HG03280 (cell line): ENCODE results near the gene PTRH1.

Experiments used
- ATAC-seq: cut with Tn5 transposase; IDR thresholded peaks from one replicate; pipeline ENCODE4 v1.9.1; 2021; ENCODE audit warnings: mild to moderate bottlenecking, moderate library complexity; ENCODE audit not compliant: unreplicated experiment

The PTRH1 gene

DNA sequence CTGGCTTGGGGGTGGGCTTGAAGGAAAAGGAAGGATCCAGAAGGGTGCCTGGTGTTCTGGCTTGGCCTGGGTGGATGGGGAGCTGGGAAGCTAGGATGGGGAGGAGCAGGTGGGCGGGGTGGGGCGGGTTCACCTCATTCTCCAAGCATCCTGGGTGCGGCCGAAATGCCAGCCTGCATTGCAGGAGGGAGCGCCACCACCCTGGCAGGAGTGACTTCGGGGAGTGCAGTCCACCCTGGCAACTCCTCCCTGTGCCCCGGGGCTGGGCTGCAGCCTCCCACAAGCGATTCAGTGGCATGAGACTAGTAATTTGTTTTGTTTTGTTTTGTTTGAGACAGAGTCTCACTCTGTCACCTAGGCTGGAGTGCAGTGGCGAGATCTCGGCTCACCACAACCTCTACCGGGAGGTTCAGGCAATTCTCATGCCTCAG is 5.9 kb upstream of the PTRH1 start:
- no peak for ATAC-seq

DNA sequence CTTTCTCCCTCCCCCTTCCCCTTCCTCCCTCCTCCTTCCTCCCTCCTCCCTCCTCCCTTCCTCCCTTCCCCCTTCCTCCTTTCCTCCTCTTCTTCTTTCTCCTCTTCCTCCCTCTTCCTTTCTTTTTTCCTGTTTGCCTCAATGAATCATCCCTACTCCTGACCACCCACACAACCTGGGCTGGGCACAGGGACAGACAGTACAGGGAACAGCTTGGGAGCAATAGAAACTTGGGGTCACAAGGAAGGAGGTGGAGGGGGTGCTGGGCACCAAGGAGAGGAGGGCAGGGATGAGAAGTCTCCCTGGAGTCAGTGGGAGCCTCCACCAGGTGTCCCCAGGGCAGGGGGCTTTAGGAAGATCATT is 5.4 kb upstream of the PTRH1 start:
- no peak for ATAC-seq

- no peak for ATAC-seq
Measured at GRCh38 chr9:127720031-127720864, 4.8 kb upstream of the PTRH1 start.

GRCh38 chr9:127717766-127718165 is 2.3 kb upstream of the PTRH1 start:
- ATAC-seq = no peak

DNA sequence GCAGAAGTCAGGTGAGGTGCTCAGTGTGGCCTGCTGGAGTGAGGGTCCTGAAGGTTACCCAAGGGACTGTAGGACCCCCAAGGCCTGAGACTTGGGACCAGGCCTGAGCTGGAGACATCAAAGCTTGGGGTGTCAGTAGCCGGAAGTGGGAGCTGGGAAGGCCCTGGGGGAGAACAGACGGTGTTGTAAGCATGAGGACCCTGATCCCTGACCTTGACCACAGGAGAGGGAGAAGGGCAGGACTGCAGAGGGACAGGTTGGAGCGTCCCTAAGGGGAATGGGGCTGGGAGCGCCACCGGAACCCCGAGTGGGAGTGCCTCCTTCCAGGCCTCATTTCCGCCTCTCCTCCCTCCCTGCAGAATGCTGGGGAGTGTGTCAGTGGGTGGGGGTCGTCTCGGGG is 949 bp upstream of the PTRH1 start:
- no peak for ATAC-seq

DNA sequence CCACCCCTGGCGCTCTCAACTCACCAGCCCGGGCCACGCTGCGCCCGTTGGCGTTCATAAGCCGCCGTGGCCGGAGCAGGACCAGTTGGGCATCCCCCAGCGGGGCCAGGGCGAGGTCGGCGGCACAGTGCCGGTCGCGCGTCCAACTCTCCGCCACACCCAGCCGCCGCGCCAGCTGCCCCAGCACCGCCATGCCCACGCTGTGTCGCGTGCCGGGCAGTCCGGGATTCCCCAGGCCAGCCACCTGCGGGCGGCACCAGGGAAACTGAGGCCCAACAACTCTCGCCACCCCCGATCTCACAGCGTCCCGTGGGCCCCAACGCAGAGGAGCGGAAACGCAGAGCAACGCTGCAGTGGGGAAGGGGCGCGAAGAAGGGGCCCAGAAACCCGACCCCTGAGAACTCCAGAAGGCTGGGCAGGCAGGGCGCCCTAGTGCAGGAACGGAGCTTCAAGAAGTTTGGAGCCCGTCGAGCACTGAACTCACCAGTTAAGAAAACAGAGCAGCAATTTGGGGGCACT is 453 bp downstream of the PTRH1 start:
- peak; percentile 5 for ATAC-seq

GRCh38 chr9:127714020-127714750 is 1.3 kb downstream of the PTRH1 start:
- no peak for ATAC-seq

GRCh38 chr9:127712867-127713266 is 2.6 kb downstream of the PTRH1 start:
- ATAC-seq = no peak

DNA sequence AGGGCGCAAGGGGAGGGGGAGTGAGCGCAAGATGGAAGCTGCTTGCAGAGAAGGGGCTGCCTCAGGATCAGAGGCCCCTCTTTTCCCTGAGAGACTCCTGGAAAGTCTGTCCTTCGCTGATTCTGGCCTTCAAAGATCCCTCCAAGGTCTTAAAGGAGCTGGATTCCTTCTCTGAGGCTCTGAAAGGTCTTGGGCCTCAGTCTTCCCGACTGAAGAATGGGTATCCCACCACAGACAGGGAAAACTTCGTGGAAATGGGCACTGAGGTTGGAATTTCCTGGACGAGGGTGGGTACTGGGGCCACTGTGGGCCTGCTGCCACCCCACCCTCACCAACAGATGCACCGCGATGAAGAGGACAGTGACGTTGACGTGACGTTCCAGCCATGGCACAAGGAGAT is 3.1 kb downstream of the PTRH1 start:
- no peak for ATAC-seq

DNA sequence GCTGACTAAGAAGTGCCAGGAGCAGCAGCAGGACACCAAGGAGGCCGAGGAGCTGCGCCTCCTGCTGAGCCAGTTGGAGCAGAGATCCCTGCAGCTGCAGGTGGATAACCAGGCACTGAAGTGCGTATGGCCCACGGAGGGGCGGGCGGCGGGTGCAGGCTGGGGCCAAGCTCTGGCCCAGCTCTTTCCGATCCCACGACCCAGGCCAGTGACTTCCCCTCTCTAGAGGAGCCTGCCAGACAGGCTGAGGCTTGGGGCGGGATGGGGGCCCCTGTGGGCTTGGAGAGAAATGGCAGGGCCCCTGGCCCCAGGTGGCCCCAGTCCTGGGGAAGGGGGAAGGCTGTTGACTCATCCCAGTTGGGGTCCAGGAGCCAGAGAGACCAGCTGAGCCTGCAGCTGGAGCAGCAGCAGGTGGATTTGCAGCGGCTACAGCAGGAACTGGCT is 3.6 kb downstream of the PTRH1 start:
- no peak for ATAC-seq

GRCh38 chr9:127711226-127711701 is 4.2 kb downstream of the PTRH1 start:
- no peak for ATAC-seq

GRCh38 chr9:127710204-127710783 is 5.2 kb downstream of the PTRH1 start:
- no peak for ATAC-seq

DNA sequence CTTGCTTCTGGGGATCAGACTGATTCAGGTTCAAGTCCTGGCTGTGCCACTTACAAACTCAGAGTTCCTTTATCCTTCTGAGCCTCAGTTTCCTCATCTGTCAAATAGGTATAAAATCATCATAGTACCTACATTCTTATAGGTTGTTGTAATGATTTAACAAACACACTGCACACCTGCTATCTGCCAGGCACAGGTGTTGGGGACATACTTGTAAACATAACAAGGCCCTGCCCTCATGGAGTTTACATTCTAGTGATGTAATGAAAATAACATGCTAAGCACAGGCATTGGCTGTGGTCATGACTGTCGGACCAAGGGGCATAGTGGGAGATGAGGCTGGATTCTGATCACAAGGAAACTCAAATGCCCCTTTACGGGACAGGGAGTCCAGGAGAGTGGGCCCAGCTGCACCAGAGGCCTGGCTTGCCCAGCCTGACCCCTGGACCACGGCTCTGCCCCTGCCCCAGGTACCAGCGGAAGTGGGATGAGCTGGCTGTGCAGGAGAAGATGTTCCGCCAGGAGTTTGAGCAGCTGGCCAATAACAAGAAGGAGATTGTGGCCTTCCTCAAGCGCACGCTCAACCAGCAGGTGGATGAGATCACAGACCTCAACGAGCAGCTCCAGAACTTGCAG is 6.4 kb downstream of the PTRH1 start:
- ATAC-seq = no peak

- ATAC-seq = peak; percentile 59
Measured at GRCh38 chr9:127707766-127708165, 7.7 kb downstream of the PTRH1 start.

- no peak for ATAC-seq
Measured at GRCh38 chr9:127706836-127707241, 8.6 kb downstream of the PTRH1 start, which contains the start of gene CFAP157. TSS of gene CFAP157 (plus strand) at chr9:127706988. CDS start at chr9:127707032, 44 bp downstream.

- ATAC-seq = no peak
Measured at GRCh38 chr9:127705577-127706379, 9.7 kb downstream of the PTRH1 start.

DNA sequence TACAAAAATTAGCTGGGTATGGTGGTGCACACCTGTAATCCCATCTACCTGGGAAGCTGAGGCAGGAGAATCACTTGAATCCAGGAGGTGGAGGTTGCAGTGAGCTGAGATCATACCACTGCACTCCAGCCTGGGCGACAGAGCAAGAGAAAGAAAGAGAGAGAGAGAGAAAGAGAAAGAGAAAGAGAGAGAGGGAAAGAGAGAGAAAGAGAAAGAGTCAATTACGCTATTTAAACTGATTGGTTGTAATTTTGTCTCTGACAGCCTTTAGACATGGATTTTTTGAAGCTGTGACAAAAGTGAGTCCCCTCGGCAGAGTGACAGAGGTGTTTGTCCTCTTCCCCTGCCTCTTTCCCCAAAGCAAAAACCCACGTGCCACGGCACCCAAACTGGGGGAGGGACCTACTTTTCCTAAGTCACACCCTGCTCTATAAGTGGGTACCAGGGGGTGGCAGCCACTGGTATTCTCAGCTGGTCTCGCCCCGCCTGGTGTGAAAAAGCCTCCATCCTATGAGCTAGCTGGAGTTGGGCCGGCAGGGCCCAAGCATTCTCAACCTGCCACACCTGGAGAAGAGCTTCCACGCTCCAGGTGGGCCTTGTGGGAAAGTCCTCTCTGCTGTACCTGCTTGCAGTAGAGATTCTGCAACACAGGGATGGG is 12.0 kb downstream of the PTRH1 start:
- ATAC-seq = no peak

DNA sequence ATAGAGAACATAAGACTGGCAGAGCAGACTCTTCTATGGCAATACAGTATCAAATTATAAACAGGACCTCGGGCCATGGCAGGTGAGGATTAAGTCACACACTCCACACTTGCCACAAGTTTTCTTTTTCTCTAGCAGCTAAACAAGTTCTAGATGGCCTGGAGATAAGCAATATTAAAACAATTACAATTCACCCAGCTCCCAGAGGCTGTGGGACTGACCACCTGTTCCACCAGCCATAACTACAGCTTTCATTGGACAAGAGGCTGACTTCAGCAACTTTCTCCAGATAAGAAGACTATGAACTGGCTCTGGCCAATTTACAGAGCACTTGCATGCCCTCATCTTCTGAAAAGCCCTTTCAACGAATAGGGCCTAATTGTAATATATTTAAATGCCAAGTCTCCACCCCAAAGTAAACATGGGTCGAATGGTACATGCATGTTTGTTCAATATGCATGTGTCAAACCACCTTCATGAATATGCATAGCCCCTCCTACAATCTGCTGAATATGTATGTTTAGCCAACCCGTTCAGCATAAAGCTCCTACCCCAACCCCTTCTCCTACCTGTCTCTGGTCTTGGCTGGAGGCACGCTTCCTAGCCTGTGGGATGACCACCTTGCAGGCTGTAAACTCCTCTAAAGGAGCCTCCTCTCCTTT is 14.7 kb downstream of the PTRH1 start:
- ATAC-seq = no peak

GRCh38 chr9:127700140-127700539 is 15.3 kb downstream of the PTRH1 start:
- ATAC-seq = no peak
